Subcutaneous adipose tissue (tissue), 4 donors: Measurements from ENCODE around the gene RXFP2. TPM values are rescaled to one million over a fixed set of nuclear protein-coding genes. Genes with fewer than 3 reads are reported as not detected.

Experiments
- total RNA-seq, 4 donors: library from RNA; depleted of rRNA; stranded (reverse); fragments of >200 nt; gene quantifications; one replicate each; pipeline ENCODE4 v1.1.0, GENCODE V29; 2016
- TF ChIP-seq, protein P1 (sequence below): fragments of 450-650 bp; IDR thresholded peaks from one replicate; pipeline ENCODE4 v1.5.1; 2016; ENCODE audit warnings: low read depth, mild to moderate bottlenecking, control low read depth, antibody characterized with exemption, moderate library complexity

The RXFP2 gene
- total RNA-seq, 4 donors from 2014 or later = 0.33 to 1.1 (median 0.75) TPM; not detected in 1

GRCh38 chr13:31846182-31846938, 107.0 kb downstream of the RXFP2 start:
- TF ChIP-seq, protein P1, sequence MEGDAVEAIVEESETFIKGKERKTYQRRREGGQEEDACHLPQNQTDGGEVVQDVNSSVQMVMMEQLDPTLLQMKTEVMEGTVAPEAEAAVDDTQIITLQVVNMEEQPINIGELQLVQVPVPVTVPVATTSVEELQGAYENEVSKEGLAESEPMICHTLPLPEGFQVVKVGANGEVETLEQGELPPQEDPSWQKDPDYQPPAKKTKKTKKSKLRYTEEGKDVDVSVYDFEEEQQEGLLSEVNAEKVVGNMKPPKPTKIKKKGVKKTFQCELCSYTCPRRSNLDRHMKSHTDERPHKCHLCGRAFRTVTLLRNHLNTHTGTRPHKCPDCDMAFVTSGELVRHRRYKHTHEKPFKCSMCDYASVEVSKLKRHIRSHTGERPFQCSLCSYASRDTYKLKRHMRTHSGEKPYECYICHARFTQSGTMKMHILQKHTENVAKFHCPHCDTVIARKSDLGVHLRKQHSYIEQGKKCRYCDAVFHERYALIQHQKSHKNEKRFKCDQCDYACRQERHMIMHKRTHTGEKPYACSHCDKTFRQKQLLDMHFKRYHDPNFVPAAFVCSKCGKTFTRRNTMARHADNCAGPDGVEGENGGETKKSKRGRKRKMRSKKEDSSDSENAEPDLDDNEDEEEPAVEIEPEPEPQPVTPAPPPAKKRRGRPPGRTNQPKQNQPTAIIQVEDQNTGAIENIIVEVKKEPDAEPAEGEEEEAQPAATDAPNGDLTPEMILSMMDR = no peak

GRCh38 chr13:31846961-31847752, 107.8 kb downstream of the RXFP2 start:
- TF ChIP-seq, protein P1 = no peak

GRCh38 chr13:31848621-31849020, 109.3 kb downstream of the RXFP2 start:
- TF ChIP-seq, protein P1 = no peak

DNA sequence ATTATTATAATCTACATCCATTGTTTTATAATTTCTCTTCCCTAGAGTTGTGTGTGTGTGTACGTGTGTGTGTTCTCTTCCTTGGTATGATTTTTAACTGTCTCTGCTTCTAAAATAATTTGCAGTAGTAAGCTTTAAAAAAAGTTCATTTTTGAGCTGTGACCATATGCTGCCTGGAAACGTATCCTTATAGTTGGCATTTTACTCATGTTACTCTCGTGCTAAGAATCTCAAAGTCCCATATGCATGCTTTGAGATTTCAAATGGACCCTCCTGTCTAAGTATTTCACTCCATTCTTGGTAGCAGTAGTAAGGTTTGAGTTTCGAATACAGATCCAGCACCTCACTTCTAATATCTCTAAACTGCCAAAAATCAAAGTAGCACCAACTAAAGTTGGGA, 109.9 kb downstream of the RXFP2 start:
- TF ChIP-seq, protein P1 = no peak

- TF ChIP-seq, protein P1 = no peak
These were observed 110.8 kb downstream of the RXFP2 start for GRCh38 chr13:31850041-31850555.

GRCh38 chr13:31851216-31851615, 111.9 kb downstream of the RXFP2 start:
- TF ChIP-seq, protein P1 = no peak
